ENCODE results near the gene IGIP. TPM values are rescaled to one million over a fixed set of nuclear protein-coding genes. Genes with fewer than 3 reads are reported as not detected.

The IGIP gene
- total and polyA plus RNA-seq, 2 donors (not counting 3 experiments of a cell fraction or from before 2014, with no cell fraction given), result 0.86 to 3.3 TPM

DNA sequence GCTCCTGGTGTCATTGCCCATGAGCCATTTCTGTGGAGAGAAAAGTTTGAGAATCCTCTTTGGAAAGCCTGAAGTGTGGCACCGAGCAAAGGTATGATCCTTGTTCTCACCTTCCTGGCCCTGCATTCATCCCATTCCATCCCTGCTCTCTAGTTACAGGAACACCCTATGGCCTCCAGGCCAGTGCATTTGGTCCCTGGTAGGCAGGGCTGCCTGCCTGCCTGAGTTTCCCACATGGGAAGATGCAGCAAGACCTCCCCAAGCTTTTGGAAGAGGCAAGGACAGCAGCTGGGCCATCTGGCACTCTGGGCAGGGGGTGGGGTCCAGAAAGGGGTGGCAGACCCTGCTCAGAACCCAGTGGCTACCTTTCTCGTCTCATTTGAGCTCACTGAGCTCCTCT is 24.5 kb downstream of the IGIP start:
- TF ChIP-seq FOS (IDR thresholded peaks at IDR 0.05; ENCODE audit: borderline replicate concordance, insufficient read depth, low read length) (no peak), CTCF (IDR thresholded peaks at IDR 0.05; ENCODE audit: extremely low read depth in 1 of 2, insufficient read depth in 1 of 2, low read depth in 1 of 2, low read length in 2 of 2) (no peak), EZH2 (IDR thresholded peaks at IDR 0.05; ENCODE audit: borderline replicate concordance, low read depth, low read length, severe bottlenecking) (no peak), MYC (IDR thresholded peaks at IDR 0.05; ENCODE audit: low read depth, low read length) (no peak), JUN (IDR thresholded peaks at IDR 0.05; ENCODE audit: borderline replicate concordance, insufficient read depth, insufficient read length, low read depth) (no peak), MAX (IDR thresholded peaks at IDR 0.05; ENCODE audit: insufficient read depth, insufficient read length) (no peak), POLR2AphosphoS5 (IDR thresholded peaks at IDR 0.05; ENCODE audit: insufficient read depth, low read depth, low read length) (no peak), GATA2 (IDR thresholded peaks at IDR 0.05; ENCODE audit: insufficient read depth, insufficient read length, low read depth, low read length) (no peak), POLR2A (IDR thresholded peaks at IDR 0.05; ENCODE audit: low read depth, low read length) (no peak)
- dilution Hi-C loops (cut with MboI; ENCODE audit: extremely low pct_ligation_motif_present, low sequenced_read_pairs), result no loop called here
- FAIRE-seq (no peak), DNase-seq (ENCODE audit: low read depth, low spot score) (no peak)
- Histone ChIP-seq H3K27me3 (ENCODE audit: control insufficient read depth in 2 of 2, insufficient read depth in 2 of 2, low read length in 2 of 2) (peaks cover 0 to 6% of the 10 kb centered on the region in 2 experiments), H3K9ac (replicated peaks; ENCODE audit: extremely low read depth, insufficient read depth, low read length) (no peak overlapping the region), H3K4me3 (replicated peaks in 1 of 3; ENCODE audit: insufficient read depth in 1 of 3, low read depth in 1 of 3, low read length in 3 of 3) (no peak overlapping the region), H4K20me1 (replicated peaks; ENCODE audit: control insufficient read depth, extremely low read depth, insufficient read depth, low read length) (no peaks in the 10 kb centered on the region), H3K4me2 (ENCODE audit: insufficient read depth, low read length) (no peak overlapping the region), H3K36me3 (ENCODE audit: control insufficient read depth in 2 of 2, extremely low read depth in 1 of 2, insufficient read depth in 2 of 2, low read length in 2 of 2) (no peaks in the 10 kb centered on the region), H2AFZ (ENCODE audit: low read depth, low read length) (no peak overlapping the region), H3K79me2 (ENCODE audit: control insufficient read depth, insufficient read depth, low read length) (no peaks in the 10 kb centered on the region), H3K4me1 (ENCODE audit: control insufficient read depth, extremely low read depth, insufficient read depth, low read length) (no peaks in the 10 kb centered on the region), H3K9me3 (replicated peaks; ENCODE audit: control insufficient read depth, insufficient read depth, low read length) (no peaks in the 10 kb centered on the region), H3K9me1 (replicated peaks; ENCODE audit: control insufficient read depth, extremely low read depth, insufficient read depth, low read length) (no peaks in the 10 kb centered on the region), H3K27ac (ENCODE audit: insufficient read depth, low read depth, low read length) (no peak overlapping the region)
- BruUV-seq (replicated peaks), result no TSS peak
- POLR2A ChIA-PET, result no interaction called here
- intact Hi-C loops (cut with micrococcal nuclease), result no loop called here
- CTCF ChIA-PET, result interaction anchor here (1.3 to 13.1 kb wide), 2 partner anchors 74 to 363 kb away, joined by 3 to 141 read pairs; no protein-coding TSS in a partner anchor

Data from endothelial cell of umbilical vein (primary cell).